GM18867 (cell line): ENCODE data around the gene DHODH.
"Not testable (repeated sequence)": the region's sequence is repeated elsewhere in the genome, so short reads cannot be mapped to it uniquely, and the experiment has no call there.

Source experiments
- ATAC-seq: cut with Tn5 transposase; IDR thresholded peaks from one replicate; pipeline ENCODE4 v1.9.1; 2021; ENCODE audit warnings: mild to moderate bottlenecking, moderate library complexity; ENCODE audit not compliant: unreplicated experiment

DHODH gene

GRCh38 chr16:72008424-72009216, at the start of gene DHODH:
DHODH (plus strand) TSS chr16:72008744; CDS start chr16:72008765, 21 bp downstream.
- peak; percentile 98 for ATAC-seq

GRCh38 chr16:71961066-71962039, 47.2 kb upstream of the DHODH start:
- ATAC-seq = peak; percentile 78

GRCh38 chr16:71963125-71963875, 45.2 kb upstream of the DHODH start:
- ATAC-seq = no peak

- no peak for ATAC-seq
Observed at GRCh38 chr16:71965223-71965622, 43.3 kb upstream of the DHODH start.

GRCh38 chr16:71966932-71967331, 41.6 kb upstream of the DHODH start:
- ATAC-seq = no peak

- ATAC-seq = no peak
Observed at GRCh38 chr16:71969353-71969752, 39.2 kb upstream of the DHODH start.

- no peak for ATAC-seq
Observed at GRCh38 chr16:71971571-71971970, 37.0 kb upstream of the DHODH start.

GRCh38 chr16:71972356-71972755, 36.2 kb upstream of the DHODH start:
- no peak for ATAC-seq

- no peak for ATAC-seq
Observed at GRCh38 chr16:71973001-71973400, 35.5 kb upstream of the DHODH start.

- no peak for ATAC-seq
Observed at GRCh38 chr16:71974068-71974818, 34.3 kb upstream of the DHODH start.

GRCh38 chr16:71985262-71985974, 23.1 kb upstream of the DHODH start:
- ATAC-seq = no peak

GRCh38 chr16:71986131-71986530, 22.4 kb upstream of the DHODH start:
- no peak for ATAC-seq

GRCh38 chr16:71995038-71995437, 13.5 kb upstream of the DHODH start:
- no peak for ATAC-seq

- not testable (repeated sequence) for ATAC-seq
Observed at GRCh38 chr16:71997578-71997977, 11.0 kb upstream of the DHODH start.

- no peak for ATAC-seq
Observed at GRCh38 chr16:72001180-72001874, 7.2 kb upstream of the DHODH start.

GRCh38 chr16:72002619-72003018, 5.9 kb upstream of the DHODH start:
- ATAC-seq = no peak

GRCh38 chr16:72008065-72008423, 500 bp upstream of the DHODH start:
- not testable (repeated sequence) for ATAC-seq

- no peak for ATAC-seq
Observed at GRCh38 chr16:72009779-72010178, 1.2 kb downstream of the DHODH start.

GRCh38 chr16:72012607-72013006, 4.1 kb downstream of the DHODH start:
- no peak for ATAC-seq
